H1 (cell line): ENCODE results near the gene CLINT1. TPM values are rescaled to one million over a fixed set of nuclear protein-coding genes. Genes with fewer than 3 reads are reported as not detected.

ENCODE experiments used
- BCL11A ChIP-seq, 2 experiments: IDR thresholded peaks; one replicate each; pipeline ENCODE4 v1.6.1; 2011; ENCODE audit warnings: low read depth in 2 of 2, low read length in 2 of 2, mild to moderate bottlenecking in 2 of 2
- SIN3A ChIP-seq, 2 experiments: IDR thresholded peaks in 1 of 2; conservative IDR thresholded peaks in 1 of 2; 2 replicates each; pipeline ENCODE4 v1.6.1; 2011 to 2012; ENCODE audit warnings: low read length in 2 of 2, improper control_type of control experiment in 1 of 2, low read depth in 1 of 2, mild to moderate bottlenecking in 1 of 2
- polyA plus RNA-seq, 7 experiments: library from polyadenylated mRNA; depleted of rRNA in 3 of 7; stranded (reverse) in 5 of 7; unstranded in 2 of 7; fragments of >200 nt in 5 of 7; fragments of 200-250 nt in 2 of 7; gene quantifications; 1 replicate in 5 of 7; 2 replicates in 1 of 7; 4 replicates in 1 of 7; pipeline versions ENCODE4 v1.2.1 to v1.2.3, GENCODE V29; 2011 to 2013; ENCODE audit warnings: missing spikeins in 2 of 7, mixed read lengths in 2 of 7
- total RNA-seq: library from RNA; stranded (reverse); fragmentation: NEBNext Ultra II Directional; extraction: Animal tissue kit (Norgen Biotek cat#: 25700); gene quantifications from 2 replicates; pipeline ENCODE4 v1.2.1, GENCODE V29; 2021

The CLINT1 gene
- total and polyA plus RNA-seq, 2 of the 8 experiments (the other 6 are each of a cell fraction or from before 2014, with no cell fraction given) = 85.9 to 140 TPM

DNA sequence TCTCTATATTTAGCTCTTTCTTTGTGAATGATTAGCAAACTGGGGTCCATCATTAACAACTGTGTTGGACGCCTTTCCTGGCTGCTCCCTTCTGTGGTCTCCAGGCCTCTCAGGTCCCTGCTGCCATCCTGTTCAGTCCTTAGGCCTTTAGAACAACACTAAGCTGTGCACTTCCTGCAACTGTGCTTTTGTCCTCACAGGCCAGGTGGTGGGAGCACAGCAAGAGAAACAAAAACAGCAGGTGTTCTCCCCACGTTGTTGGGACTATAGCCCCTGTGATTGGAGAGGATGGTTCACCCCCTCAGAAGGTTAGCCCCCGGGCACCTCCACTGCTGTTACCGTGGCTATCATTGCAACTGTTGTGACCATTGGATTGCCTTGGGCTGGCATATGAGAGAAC is 41.7 kb upstream of the CLINT1 start (continued):
- TF ChIP-seq SIN3A (conservative IDR thresholded peaks at IDR 0.05 in 1 of 2, IDR thresholded peaks at IDR 0.05 in 1 of 2; ENCODE audit: low read depth in 1 of 2, low read length in 2 of 2) = no peak
- TF ChIP-seq BCL11A (IDR thresholded peaks at IDR 0.05; ENCODE audit: low read depth in 2 of 2, low read length in 2 of 2) = no peak
